ENCODE results near the gene SNTG2.
"Not testable (repeated sequence)": the region's sequence is repeated elsewhere in the genome, so short reads cannot be mapped to it uniquely, and the experiment has no call there.

The SNTG2 gene

DNA sequence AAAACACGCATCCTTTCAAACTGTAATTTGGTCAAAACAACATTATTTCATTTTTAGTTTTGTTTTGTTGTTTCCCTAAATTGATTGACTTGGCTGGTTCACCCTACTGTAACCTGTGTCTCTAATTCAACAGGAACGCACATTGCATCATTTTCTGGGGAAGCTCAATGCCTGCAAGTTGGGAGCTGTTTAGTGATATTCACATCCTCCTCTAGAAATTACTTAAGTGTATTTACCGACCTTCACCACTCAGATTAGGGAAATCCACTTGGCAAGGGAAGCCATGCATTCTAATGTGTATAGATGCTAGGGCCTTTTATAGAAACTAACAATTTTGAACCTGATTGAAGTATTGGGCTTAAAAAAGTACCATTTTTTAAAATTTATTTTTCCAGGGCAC is 455.3 kb downstream of the SNTG2 start:
- no peaks in the 10 kb centered on the region for H3K4me1 ChIP-seq (ENCODE audit: control insufficient read depth, insufficient read depth, low read length)
- no peak overlapping the region for H3K9ac ChIP-seq (ENCODE audit: low read length)
- no peak overlapping the region for H3K4me3 ChIP-seq (ENCODE audit: low read length)
- H3K9me3 ChIP-seq (ENCODE audit: control insufficient read depth, low read length): no peaks in the 10 kb centered on the region
- H3K36me3 ChIP-seq (ENCODE audit: control insufficient read depth, insufficient read depth, low read length): no peaks in the 10 kb centered on the region
- H3K27me3 ChIP-seq (ENCODE audit: control insufficient read depth, insufficient read depth, low read length): no peaks in the 10 kb centered on the region

DNA sequence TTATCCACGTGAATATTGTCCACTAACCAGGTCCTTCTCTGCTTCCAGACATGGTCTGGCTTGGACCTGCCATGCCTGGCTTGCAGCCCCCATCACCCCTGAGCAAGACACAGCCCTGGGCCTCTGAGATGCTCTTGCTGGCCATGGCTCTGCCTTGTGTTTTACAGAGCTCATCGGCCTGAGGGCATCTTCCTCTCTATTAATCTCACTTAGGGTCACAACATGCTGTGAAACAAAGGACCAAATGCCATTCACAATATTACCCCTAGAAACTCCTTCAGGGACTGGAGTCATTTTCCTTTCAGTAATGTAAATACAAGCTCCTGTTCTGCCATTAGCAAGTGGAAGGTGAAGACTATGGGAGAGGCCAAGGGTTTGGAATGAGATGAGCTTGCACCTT is 455.8 kb downstream of the SNTG2 start:
- Histone ChIP-seq H3K27me3 (ENCODE audit: control insufficient read depth, insufficient read depth, low read length) (no peaks in the 10 kb centered on the region), H3K4me1 (ENCODE audit: control insufficient read depth, insufficient read depth, low read length) (no peaks in the 10 kb centered on the region), H3K36me3 (ENCODE audit: control insufficient read depth, insufficient read depth, low read length) (no peaks in the 10 kb centered on the region), H3K4me3 (ENCODE audit: low read length) (no peak overlapping the region), H3K9me3 (ENCODE audit: control insufficient read depth, low read length) (no peaks in the 10 kb centered on the region), H3K9ac (ENCODE audit: low read length) (no peak overlapping the region)

DNA sequence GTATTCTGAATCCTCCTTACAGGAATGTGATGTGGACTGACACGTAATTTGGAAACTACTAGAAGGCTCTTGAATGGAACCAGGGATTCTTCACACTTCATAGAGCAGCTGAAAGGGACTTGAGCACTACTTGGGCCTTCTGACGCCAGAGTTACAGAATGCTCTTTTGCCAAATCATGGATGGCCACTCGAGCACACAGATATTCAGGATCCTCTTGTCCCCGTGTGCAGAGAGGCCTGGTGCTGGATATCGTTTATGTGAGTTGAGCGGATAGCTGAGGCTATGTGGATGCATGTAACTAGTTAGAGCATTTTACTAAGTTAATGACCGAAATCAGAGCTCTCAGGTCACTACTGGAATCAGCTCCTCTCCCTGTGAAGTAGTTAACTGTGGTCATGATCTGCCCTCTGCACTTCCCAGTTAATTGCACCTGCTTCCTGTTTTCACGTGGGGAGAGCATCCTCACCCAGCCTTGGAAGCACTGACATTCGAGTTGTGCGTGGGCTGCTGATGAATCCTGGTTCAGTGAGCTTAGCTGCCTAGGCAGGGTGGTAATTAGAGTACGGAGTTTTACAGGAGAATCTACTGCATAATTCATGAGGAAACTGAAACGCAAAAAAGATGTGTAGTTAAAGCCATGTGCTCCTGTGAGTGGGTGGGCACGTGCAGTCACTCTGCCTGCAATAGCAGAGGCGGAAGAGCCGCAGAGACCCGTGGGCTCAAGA is 457.5 kb downstream of the SNTG2 start:
- Histone ChIP-seq H3K9me3 (ENCODE audit: control insufficient read depth, low read length) (no peaks in the 10 kb centered on the region), H3K27me3 (ENCODE audit: control insufficient read depth, insufficient read depth, low read length) (no peaks in the 10 kb centered on the region), H3K36me3 (ENCODE audit: control insufficient read depth, insufficient read depth, low read length) (no peaks in the 10 kb centered on the region), H3K4me3 (ENCODE audit: low read length) (no peak overlapping the region), H3K4me1 (ENCODE audit: control insufficient read depth, insufficient read depth, low read length) (no peaks in the 10 kb centered on the region), H3K9ac (ENCODE audit: low read length) (no peak overlapping the region)

DNA sequence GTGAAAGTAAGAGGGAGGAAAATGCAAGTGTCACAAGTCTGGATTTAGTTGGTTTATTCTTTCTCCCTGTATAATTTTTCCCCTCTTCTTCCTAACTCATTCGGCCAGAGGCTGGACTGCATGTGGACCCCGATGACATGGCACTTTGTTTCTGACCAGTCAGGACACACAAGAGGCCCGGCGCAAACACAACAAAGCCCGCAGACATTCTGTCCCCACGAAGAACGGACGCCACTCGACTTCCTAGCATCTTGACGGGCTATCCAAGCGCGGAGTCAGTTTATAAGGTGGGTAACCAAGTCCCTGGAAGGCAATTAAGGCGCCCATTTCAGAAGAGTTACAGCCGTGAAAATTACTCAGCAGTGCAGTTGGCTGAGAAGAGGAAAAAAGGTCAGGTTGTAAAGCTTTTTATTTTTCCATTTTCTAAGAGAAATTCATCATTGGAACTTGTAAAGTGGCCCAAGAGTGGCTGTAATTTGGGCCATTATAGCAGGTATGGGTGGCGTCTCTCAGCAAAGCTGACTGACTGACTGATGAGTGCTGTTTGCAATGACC is 462.6 kb downstream of the SNTG2 start, which contains the start of gene TPO:
Gene TPO (plus strand): TSS at position 308 of the 555 bp plus-strand sequence. CDS start 946 bp downstream, outside the sequence.
- Histone ChIP-seq H3K9me3 (ENCODE audit: control insufficient read depth, low read length) (no peaks in the 10 kb centered on the region), H3K4me1 (ENCODE audit: control insufficient read depth, insufficient read depth, low read length) (no peaks in the 10 kb centered on the region), H3K4me3 (ENCODE audit: low read length) (no peak within 1 kb of the TSS), H3K36me3 (ENCODE audit: control insufficient read depth, insufficient read depth, low read length) (no peaks in the 10 kb centered on the region), H3K9ac (ENCODE audit: low read length) (no peak within 1 kb of the TSS), H3K27me3 (ENCODE audit: control insufficient read depth, insufficient read depth, low read length) (no peaks in the 10 kb centered on the region)

DNA sequence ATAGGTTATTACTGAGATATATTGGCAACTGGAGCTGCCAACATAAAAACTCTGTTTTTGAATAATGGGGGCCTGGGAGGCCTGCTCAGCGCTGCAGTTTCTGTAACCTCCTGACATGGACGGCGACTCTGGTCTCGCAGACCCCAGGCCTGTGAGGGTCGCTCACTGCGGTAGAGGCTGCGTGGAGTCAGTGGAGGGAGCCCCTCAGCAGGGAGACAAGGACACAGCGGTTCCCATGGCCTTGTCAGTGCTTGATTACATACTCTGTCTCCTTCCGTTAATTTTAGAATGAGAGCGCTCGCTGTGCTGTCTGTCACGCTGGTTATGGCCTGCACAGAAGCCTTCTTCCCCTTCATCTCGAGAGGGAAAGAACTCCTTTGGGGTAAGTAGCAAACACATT is 463.5 kb downstream of the SNTG2 start:
- no peak overlapping the region for H3K9ac ChIP-seq (ENCODE audit: low read length)
- H3K36me3 ChIP-seq (ENCODE audit: control insufficient read depth, insufficient read depth, low read length): no peaks in the 10 kb centered on the region
- no peak overlapping the region for H3K4me3 ChIP-seq (ENCODE audit: low read length)

DNA sequence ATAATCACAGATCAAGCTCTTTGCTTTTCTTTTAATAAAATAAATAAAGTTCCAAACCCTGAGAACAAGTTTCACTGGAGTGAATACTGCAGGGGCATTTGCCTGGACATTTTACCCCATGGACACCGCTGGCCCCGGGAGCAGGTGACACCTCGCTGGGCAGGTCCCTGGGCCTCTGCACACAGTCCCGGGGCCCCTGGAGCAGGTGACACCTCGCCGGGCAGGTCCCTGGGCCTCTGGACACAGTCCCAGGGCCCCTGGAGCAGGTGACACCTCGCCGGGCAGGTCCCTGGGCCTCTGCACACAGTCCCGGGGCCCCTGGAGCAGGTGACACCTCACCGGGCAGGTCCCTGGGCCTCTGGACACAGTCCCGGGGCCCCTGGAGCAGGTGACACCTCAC is 464.3 kb downstream of the SNTG2 start:
- H3K9ac ChIP-seq (ENCODE audit: low read length); H3K9me3 ChIP-seq (ENCODE audit: control insufficient read depth, low read length); H3K4me3 ChIP-seq (ENCODE audit: low read length); H3K27me3 ChIP-seq (ENCODE audit: control insufficient read depth, insufficient read depth, low read length); H3K4me1 ChIP-seq (ENCODE audit: control insufficient read depth, insufficient read depth, low read length); H3K36me3 ChIP-seq (ENCODE audit: control insufficient read depth, insufficient read depth, low read length): not testable (repeated sequence)

More for the DNA sequence above, 463.5 kb downstream of the SNTG2 start:
- no peaks in the 10 kb centered on the region for H3K9me3 ChIP-seq (ENCODE audit: control insufficient read depth, low read length)
- no peaks in the 10 kb centered on the region for H3K4me1 ChIP-seq (ENCODE audit: control insufficient read depth, insufficient read depth, low read length)
- H3K27me3 ChIP-seq (ENCODE audit: control insufficient read depth, insufficient read depth, low read length): no peaks in the 10 kb centered on the region

DNA sequence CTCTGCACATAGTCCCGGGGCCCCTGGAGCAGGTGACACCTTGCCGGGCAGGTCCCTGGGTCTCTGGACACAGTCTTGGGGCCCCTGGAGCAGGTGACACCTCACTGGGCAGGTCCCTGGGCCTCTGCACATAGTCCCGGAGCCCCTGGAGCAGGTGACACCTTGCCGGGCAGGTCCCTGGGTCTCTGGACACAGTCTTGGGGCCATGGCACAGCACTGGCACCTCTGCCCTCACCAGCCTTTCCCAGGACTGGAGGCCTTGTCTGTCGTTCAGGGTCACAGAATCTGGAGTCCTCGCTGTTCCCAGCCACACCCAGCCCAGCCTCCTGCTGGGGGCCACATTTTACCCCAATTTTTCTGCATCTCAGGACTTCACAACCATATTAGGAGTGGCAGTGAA is 464.9 kb downstream of the SNTG2 start:
- Histone ChIP-seq H3K36me3 (ENCODE audit: control insufficient read depth, insufficient read depth, low read length) (no peaks in the 10 kb centered on the region), H3K9ac (ENCODE audit: low read length) (no peak overlapping the region), H3K9me3 (ENCODE audit: control insufficient read depth, low read length) (no peaks in the 10 kb centered on the region), H3K4me1 (ENCODE audit: control insufficient read depth, insufficient read depth, low read length) (no peaks in the 10 kb centered on the region), H3K27me3 (ENCODE audit: control insufficient read depth, insufficient read depth, low read length) (no peaks in the 10 kb centered on the region), H3K4me3 (ENCODE audit: low read length) (no peak overlapping the region)

Measured in mucosa of stomach (tissue), 1 donor.